ENCODE results near the gene CX3CL1. TPM values are rescaled to one million over a fixed set of nuclear protein-coding genes. Genes with fewer than 3 reads are reported as not detected.

The CX3CL1 gene
- total RNA-seq, 1 experiment from 2014 or later: 0.15 TPM

DNA sequence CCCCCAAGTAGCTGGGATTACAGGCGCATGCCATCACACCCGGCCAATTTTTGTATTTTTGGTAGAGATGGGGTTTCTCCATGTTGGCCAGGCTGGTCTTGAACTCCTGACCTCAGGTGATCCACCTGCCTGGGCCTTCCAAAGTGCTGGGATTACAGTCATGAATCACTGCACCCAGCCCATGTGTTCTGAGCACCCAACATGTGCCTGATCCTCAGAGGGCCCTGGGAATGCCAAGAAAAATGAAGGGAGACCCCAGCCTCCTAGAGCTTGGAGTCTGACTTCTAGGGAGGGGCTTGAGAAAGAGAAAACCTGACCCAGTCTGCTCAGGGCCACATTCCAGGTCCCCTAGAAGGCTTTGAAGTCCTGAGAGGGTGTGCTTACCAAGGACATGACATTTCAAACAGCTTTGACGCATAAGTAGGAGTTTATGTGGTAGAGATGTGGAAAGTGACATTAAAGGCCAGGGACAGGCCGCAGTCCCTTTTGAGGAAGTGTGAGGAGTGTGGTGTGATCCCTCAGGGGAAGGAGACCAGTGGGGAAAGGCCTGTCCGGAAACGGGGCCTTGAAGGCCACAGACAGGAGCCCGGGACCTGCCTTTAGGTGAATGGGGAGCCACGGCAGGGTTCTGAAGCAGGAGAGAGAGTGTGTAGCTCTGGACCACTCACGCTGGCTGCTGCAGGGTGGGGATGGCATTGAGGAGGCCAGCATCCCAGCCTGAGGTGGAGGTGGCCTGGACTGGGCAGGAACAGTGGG is 14.8 kb upstream of the CX3CL1 start:
- ATAC-seq (no peak), DNase-seq (ENCODE audit: low read depth, low spot score) (no peak)
- ChIA-PET POLR2A (no interaction called here), CTCF (no interaction called here), RAD21 (ENCODE audit: low non-redundant PET in 1 of 2, low total read pairs in 2 of 2, uncharacterized antibody in 2 of 2, unreplicated experiment in 2 of 2) (no interaction called here)
- Histone ChIP-seq H3K9me2 (ENCODE audit: insufficient read depth) (no peaks in the 10 kb centered on the region), H3K79me2 (ENCODE audit: insufficient read depth, low read length) (no peaks in the 10 kb centered on the region), H3K9ac (ENCODE audit: low read length) (no peak overlapping the region), H3K4me2 (ENCODE audit: low read length) (no peak overlapping the region), H3K4me3 (replicated peaks in 1 of 2; ENCODE audit: low read depth in 1 of 2, low read length in 2 of 2) (no peak overlapping the region), H2AFZ (ENCODE audit: low read depth, low read length, poor library complexity, severe bottlenecking) (no peak overlapping the region), H3K27me3 (ENCODE audit: insufficient read depth, low read length) (no peaks in the 10 kb centered on the region), H3K36me3 (ENCODE audit: control insufficient read depth in 1 of 2, insufficient read depth in 2 of 2, low read length in 2 of 2) (no peaks in the 10 kb centered on the region), H4K20me1 (ENCODE audit: insufficient read depth) (no peaks in the 10 kb centered on the region), H3K4me1 (ENCODE audit: control insufficient read depth in 1 of 2, insufficient read depth in 2 of 2, low read length in 2 of 2) (peaks cover 0 to 7% of the 10 kb centered on the region in 2 experiments; a peak in 2 of 4 replicates), H3K27ac (ENCODE audit: low read depth, low read length) (no peak overlapping the region), H3K9me3 (ENCODE audit: control insufficient read depth in 1 of 2, insufficient read depth in 1 of 2, low read depth in 1 of 2, low read length in 2 of 2) (no peaks in the 10 kb centered on the region)
- intact Hi-C loops (cut with micrococcal nuclease): no loop called here
- TF ChIP-seq TCF7L2 (IDR thresholded peaks at IDR 0.05; ENCODE audit: borderline replicate concordance, extremely low read depth, insufficient read depth, insufficient read length) (no peak), SIN3A (IDR thresholded peaks at IDR 0.05; ENCODE audit: low read depth) (no peak), EZH2 (IDR thresholded peaks at IDR 0.05) (no peak), SP1 (IDR thresholded peaks at IDR 0.05; ENCODE audit: low read depth) (no peak), ELF1 (IDR thresholded peaks at IDR 0.05; ENCODE audit: borderline replicate concordance, low read depth) (no peak), ZFX (IDR thresholded peaks at IDR 0.05) (no peak), SRF (IDR thresholded peaks at IDR 0.05; ENCODE audit: low read depth) (no peak), YY1 (IDR thresholded peaks at IDR 0.05; ENCODE audit: extremely low read depth, insufficient replicate concordance, low read depth, low read length) (no peak), POLR2A (IDR thresholded peaks at IDR 0.05; ENCODE audit: borderline replicate concordance, extremely low read depth, insufficient read depth, insufficient read length) (no peak), ZNF274 (IDR thresholded peaks at IDR 0.05; ENCODE audit: low read depth, low read length) (no peak), POLR2AphosphoS5 (IDR thresholded peaks at IDR 0.05; ENCODE audit: low read depth, low read length) (no peak), JUND (IDR thresholded peaks at IDR 0.05) (no peak), EZH2phosphoT487 (IDR thresholded peaks at IDR 0.05; ENCODE audit: borderline replicate concordance) (no peak), CBX3 (IDR thresholded peaks at IDR 0.05; ENCODE audit: low read depth) (no peak), EGR1 (IDR thresholded peaks at IDR 0.05; ENCODE audit: low read depth) (no peak), RAD21 (IDR thresholded peaks at IDR 0.05; ENCODE audit: low read depth) (no peak)
- TF ChIP-seq, protein P1, sequence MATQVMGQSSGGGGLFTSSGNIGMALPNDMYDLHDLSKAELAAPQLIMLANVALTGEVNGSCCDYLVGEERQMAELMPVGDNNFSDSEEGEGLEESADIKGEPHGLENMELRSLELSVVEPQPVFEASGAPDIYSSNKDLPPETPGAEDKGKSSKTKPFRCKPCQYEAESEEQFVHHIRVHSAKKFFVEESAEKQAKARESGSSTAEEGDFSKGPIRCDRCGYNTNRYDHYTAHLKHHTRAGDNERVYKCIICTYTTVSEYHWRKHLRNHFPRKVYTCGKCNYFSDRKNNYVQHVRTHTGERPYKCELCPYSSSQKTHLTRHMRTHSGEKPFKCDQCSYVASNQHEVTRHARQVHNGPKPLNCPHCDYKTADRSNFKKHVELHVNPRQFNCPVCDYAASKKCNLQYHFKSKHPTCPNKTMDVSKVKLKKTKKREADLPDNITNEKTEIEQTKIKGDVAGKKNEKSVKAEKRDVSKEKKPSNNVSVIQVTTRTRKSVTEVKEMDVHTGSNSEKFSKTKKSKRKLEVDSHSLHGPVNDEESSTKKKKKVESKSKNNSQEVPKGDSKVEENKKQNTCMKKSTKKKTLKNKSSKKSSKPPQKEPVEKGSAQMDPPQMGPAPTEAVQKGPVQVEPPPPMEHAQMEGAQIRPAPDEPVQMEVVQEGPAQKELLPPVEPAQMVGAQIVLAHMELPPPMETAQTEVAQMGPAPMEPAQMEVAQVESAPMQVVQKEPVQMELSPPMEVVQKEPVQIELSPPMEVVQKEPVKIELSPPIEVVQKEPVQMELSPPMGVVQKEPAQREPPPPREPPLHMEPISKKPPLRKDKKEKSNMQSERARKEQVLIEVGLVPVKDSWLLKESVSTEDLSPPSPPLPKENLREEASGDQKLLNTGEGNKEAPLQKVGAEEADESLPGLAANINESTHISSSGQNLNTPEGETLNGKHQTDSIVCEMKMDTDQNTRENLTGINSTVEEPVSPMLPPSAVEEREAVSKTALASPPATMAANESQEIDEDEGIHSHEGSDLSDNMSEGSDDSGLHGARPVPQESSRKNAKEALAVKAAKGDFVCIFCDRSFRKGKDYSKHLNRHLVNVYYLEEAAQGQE (IDR thresholded peaks at IDR 0.05; ENCODE audit: low read depth): no peak
- TF ChIP-seq, protein P2, sequence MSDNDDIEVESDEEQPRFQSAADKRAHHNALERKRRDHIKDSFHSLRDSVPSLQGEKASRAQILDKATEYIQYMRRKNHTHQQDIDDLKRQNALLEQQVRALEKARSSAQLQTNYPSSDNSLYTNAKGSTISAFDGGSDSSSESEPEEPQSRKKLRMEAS (IDR thresholded peaks at IDR 0.05): no peak
- no TSS peak for BruUV-seq (replicated peaks)

All from HCT116 (cell line).